HG03280 (cell line): ENCODE measurements around the gene ASMTL.
"Not testable (repeated sequence)": the region's sequence is repeated elsewhere in the genome, so short reads cannot be mapped to it uniquely, and the experiment has no call there.

Experiments
- ATAC-seq: cut with Tn5 transposase; IDR thresholded peaks from one replicate; pipeline ENCODE4 v1.9.1; 2021; ENCODE audit warnings: mild to moderate bottlenecking, moderate library complexity; ENCODE audit not compliant: unreplicated experiment

The ASMTL gene

DNA sequence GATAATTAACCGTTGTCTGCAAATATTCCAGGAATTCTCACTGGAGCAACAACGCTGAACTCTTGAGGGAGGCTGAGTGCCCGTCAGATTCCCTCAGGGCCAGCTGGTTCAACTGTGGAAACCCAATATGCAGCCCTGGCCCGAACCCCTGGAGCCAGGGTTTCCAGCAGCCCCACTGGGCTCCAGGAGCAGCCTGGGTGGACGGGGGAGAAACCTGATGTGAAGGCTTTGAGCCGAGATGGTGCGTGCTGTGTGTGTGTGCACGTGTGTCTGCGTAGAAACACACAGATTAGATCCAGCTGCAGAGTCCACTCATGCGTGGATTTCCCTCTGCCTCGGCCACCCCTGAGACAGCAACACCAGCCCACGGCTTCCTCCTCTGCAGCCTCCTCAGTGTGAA lies 41.4 kb downstream of the ASMTL start:
- ATAC-seq: no peak

DNA sequence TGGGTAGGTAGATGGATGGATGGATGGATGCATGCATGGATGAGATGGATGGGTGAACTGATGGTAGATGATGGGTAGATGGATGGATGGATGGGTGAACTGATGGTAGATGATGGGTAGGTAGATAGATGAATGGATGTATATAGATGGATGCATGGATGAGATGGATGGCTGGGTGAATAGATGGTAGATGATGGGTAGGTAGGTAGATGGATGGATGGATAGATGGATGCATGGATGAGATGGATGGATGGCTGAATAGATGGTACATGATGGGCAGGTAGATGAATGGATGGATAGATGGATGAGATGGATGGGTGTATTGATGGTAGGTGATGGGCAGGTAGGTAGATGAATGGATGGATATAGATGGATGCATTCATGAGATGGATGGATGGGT lies 45.7 kb downstream of the ASMTL start:
- ATAC-seq: no peak

DNA sequence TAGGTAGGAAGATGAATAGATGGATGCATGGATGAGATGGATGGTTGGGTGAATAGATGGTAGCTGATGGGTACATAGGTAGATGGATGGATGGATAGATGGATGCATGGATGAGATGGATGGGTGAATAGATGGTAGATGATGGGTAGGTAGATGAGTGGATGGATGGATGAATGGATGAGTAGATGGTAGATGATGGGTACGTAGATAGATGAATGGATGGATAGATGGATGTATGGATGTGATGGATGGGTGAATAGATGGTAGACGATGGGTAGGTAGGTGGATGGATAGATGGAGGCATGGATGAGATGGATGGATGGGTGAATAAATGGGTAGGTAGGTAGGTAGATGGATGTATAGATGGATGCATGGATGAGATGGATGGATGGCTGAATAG lies 46.9 kb downstream of the ASMTL start:
- ATAC-seq: not testable (repeated sequence)

DNA sequence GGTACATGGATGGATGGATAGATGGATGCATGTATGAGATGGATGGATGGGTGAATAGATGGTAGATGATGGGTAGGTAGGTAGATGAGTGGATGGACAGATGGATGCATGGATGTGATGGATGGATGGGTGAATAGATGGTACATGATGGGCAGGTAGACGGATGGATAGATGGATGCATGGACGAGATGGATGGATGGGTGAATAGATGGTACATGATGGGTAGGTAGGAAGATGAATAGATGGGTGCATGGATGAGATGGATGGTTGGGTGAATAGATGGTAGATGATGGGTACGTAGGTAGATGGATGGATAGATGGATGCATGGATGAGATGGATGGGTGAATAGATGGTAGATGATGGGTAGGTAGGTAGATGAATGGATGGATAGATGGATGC lies 48.8 kb downstream of the ASMTL start:
- not testable (repeated sequence) for ATAC-seq

DNA sequence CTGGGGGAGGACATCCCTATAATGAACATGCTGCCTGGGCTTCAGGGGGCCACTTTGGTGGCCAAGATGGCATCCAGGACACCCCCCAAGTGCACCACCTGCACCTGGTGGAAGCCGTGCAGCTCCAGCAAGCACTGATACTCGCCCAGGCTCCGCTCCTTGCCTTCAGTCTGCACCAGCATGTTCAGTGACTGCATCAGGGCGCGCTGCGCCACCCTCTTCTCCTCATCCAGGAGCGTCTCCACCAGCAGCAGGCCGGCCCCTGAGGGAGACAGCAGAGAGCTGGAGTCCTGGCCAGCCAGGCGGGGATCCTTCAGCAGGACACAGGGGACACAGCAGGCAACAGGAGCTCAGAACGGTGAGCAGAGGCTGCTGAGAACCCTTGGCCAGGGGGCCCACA lies 49.5 kb downstream of the ASMTL start:
- ATAC-seq: no peak

DNA sequence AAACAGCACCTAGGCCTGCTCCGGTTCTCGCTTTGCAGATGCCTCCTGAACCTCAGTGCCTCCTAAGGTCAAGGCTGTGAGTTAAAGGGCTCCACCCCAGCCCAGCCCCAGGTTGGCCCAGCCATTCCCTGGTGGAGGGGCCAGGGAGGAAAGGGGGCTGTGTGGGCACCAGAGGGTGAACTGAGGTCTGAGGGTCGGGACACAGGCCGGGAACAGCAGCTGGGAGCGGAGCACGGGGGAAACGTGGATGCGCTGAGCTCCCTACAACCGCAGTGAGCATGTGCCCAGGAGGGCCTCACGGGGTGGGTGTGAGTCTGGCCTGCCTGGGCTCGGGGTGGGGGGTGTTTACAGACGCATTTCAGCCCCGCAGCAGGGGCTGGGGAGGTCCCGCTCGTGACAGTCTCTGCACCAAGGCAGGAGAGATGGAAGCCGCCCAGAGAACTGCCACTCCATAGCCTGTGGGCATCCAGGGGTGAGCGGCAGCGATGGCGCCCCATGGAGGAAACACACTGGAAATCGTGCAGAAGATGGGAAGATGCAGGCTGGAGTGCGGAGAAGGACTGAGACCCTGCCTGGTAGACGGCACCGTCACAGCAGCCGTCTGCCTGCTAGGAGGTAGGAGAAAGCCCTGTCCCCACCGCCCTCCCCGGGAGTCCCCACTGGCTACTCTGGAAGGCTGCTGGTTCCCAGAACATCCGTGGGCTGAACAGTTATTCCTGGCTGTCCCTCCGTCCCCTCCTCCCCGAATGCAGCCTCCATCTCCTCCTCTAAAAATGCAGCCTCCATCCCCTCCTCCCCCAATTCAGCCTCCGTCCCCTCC lies 50.9 kb downstream of the ASMTL start:
- ATAC-seq: no peak

DNA sequence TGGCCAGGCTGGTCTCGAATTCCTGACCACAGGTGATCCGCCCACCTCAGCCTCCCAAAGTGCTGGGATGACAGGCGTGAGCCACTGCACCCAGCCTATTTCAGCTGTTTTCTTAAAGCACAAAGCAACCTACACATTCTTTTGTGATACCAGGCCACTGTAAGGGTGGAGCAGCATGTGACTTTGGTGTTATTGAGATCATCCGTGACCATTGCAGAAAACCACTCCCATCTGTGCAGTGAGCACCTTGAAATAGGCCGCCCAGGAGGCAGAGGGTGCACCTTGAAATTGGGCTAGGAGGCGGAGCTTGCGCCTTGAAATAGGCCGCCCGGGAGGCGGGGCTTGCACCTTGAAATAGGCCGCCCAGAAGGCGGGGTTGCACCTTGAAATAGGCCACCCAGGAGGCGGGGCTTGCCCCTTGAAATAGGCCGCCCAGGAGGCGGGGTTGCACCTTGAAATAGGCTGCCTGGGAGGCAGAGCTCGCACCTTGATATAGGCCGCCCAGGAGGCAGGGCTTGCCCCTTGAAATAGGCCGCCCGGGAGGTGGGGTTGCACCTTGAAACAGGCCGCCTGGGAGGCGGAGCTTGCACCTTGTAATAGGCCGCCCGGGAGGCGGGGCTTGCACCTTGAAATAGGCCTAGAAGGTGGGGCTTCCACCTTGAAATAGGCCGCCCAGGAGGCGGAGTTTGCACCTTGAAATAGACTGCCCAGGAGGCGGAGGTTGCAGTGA lies 51.8 kb downstream of the ASMTL start:
- no peak for ATAC-seq

DNA sequence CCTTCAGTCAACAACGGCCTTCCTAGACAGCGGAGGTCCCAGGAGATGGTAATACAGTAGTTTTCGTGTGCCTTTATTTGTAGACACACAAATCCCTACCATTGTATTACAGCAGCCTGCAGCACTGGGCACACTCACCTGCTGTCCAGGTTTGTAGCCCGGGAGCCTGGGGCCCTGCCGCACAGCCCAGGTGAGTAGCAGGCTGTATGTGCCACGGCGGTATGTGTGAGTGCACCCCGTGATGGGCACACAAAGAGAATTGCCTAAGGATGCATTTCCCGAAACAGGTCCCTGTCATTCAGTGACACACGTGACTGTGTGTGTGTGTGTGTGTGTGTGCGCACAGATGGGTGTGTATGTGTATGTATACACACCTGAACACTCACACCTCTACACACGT lies 52.7 kb downstream of the ASMTL start:
- no peak for ATAC-seq

DNA sequence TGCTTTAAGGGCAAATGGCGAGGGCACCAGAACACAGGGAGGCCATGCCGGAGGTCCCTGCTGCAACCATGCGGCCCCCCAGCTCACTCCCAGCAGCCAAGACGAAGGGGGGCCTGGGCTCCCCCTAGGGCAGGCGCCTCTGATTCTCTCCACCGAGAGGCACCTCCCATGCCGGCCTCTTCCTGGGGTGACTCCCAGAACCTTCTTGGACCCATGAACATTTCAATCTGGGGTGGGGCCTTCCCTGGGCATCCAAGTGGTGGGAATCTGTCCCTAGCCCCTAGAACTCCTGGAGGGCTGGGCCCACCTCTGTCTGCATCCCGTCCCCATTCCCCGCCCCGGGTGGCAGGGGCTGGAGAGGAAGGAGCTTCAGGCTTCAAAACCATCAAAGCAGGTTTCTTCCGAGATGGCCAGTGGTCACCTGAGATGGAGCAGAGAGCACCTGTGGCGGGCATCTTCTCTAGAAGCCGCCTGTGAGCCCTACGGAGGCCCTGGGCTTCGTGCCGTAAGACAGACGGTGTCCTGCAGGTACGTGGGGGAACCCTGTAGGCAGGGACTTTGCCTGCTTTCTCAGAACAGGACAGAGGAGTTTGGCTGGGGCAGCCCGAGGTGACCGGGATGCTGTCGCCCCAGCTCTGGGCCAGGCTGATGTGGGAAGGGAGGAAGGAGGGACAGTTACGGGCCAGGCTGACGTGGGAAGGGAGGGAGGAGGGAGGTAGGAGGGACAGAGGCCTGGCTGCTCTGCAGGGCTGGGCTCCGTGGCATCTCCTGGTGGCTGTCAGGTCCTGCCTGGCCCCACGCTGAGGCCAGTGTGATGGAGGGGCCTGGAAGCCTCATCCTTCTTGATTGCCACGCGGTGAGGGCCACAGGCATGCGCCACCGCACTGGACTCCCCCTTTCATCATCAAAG lies 54.0 kb downstream of the ASMTL start:
- ATAC-seq: no peak

DNA sequence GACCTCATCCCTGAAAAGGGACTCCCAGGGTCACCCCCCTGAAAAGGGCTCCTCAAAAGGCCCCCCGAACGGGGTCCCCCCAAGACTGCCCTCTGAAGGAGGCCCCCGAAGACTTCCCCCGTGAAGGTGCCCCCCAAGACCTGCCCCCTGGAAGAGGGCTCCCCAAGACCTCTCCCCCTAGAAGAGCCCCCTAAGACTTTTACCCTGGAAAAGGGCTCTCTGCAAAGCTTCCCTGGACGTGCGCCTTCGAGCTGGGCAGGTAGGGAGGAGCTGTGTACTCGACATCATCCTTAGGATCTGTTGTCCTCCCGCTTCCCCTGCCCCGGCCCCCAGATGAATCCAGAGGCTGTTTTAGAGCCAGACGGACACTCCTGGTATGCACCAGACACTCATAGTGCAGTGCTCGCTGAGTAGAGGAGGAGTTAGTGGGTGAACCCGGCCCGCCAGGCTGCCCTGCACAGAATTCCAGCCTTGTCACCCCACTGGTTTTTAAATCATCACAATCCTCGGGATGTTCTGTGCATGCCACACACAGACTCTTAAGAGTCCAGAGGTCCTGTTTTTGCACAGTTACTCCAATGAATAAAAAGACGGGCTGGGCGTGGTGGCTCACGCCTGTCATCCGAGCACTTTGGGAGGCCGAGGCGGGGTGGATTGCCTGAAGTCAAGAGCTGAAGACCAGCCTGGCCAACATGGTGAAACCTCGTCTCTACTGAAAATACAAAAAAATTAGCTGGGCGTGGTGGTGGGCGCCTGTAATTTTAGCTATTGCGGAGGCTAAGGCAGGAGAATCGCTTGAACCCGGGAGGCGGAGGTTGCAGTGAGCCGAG lies 55.1 kb downstream of the ASMTL start:
- no peak for ATAC-seq

DNA sequence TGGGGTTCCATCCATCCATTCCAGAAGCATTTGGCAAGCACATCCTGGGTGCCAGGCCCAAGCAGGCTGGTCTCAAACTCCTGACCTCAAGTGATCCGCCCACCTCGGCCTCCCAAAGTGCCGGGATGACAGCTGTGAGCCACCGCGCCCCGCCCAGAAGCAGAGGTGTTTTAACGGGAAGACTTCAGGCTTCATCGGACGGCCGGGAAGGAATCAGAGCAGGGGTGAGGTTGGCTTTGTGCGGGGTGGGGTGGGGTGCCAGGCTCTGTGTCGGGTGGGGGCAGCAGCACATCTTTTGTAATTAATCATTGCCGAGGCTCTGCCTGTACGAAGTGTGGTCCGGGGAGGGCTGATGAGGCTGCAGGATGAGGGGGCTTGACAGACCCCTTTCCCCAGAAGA lies 55.7 kb downstream of the ASMTL start:
- no peak for ATAC-seq

DNA sequence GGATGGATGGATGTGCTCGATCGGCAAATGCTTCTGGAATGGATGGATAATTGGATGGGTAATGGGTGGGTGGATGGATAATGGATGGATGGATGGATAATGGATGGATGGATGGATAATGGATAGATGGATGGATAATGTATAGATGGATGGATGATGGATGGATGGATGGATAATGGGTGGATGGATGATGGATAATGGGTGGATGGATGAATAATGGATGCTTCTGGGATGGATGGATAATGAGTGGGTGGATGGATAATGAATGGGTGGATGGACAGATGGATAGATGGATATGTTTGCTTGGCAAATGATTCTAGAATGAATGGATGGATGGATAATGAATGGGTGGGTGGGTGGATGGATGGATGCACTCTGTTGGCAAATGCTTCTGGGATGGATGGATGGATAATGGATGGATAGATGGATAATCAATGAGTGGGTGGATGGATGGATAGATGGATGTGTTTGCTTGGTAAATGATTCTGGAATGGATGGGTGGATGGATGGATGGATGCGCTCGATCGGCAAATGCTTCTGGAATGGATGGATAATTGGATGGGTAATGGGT lies 57.0 kb downstream of the ASMTL start:
- no peak for ATAC-seq

DNA sequence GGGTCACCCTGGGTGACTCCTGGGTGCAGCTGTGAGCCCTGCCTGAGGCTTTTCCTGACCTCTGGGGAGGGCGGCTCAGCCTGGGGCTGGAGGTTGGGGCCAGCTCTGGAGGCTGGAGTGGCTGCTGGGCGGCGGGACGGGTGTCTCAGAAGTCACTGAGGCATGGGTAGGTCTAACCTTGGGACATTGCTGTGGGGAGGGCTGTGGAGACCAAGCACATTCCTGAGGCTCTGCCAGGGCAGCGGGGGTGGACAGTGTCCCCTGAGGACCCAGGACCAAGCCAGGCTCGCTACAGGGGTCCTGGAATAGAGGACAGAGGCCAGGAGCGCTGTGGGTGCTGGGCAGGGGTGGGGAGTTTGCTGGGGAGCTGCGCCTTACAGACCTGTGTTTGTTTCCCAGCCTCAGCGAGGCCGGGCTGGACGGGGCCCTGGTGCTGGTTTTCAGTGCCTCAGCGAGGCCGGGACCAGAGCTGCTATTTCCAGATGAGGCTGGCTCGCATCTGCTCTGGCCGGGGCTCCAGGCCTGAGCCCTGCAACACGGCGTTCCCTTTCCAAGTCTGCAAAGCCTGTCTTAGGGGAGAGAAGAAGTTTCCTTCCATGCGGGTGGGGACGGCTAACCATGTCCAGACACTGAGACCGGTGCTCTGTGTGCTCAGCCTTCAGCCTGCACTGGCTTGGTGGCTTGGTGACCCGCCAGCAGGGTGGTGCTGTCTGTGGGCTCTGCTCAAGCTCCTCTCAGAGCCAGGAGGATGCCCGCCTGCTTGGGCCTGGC lies 57.8 kb downstream of the ASMTL start:
- no peak for ATAC-seq

DNA sequence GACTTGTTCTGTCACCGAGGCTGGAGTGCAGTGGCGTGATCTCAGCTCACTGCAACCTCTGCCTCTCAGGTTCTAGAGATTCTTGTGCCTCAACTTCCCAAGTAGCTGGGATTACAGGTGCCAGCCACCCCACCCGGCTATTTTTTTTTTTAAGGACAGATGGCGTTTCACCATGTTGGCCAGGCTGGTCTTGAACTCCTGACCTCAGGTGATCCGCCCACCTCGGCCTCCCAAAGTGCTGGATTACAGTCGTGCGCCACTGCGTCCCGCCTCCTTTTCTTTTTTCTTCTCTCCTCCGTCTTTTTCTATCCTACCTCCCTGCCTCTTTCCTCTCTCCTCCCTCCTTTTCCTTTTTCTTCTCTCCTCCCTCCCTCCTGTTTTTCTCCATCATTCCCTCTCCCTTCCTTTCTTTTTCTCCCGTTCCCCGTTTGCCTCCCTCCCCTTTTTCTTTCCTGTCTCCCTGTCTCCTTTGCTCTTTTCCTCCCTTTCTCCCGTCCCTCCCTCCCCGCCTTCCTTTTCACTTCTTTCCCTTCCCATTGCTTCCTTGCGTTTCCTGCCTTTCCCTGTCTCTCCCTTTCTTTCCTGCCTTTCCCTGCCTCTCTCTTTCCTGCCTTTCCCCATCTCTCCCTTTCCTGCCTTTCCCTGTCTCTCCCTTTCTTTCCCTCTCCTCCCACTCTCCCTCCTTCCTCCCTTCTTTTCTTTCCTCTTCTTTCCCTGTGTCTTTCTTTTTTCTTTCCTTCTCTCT lies 58.7 kb downstream of the ASMTL start:
- ATAC-seq: no peak

DNA sequence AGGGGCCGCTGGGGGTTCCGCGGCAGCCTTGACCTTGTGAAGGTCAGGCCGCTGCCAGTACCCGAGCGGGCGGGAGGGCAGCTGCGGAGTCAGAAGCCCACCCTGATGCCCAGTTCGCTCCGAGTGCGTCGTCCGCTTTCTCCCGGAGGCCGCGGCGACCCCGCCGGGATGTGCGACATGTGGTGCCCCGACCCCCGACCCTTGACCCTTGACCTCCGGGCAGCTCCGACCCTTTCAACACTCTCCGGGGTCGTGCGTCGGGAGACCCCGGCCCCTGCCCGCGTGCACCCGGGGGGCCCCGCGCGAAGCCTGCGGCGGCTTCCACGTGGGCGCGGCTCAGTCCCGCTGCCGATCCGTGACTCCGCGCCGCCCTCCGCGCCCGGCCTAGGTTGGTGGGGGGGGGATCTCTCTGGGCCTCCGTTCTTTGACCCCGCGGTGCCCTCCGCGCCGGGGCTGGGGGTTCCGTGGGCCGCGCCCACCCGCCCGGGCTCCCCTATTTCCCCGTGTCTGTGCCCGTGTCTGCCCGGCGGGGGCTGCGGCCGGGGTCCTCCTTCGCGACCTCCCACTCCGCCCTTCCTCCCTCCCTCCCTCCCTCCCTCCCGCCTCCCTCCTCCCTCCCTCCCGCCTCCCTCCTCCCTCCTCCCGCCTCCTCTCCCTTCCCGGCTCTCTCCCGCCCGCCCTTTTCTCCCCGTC lies 60.2 kb downstream of the ASMTL start:
- peak; percentile 25 for ATAC-seq

DNA sequence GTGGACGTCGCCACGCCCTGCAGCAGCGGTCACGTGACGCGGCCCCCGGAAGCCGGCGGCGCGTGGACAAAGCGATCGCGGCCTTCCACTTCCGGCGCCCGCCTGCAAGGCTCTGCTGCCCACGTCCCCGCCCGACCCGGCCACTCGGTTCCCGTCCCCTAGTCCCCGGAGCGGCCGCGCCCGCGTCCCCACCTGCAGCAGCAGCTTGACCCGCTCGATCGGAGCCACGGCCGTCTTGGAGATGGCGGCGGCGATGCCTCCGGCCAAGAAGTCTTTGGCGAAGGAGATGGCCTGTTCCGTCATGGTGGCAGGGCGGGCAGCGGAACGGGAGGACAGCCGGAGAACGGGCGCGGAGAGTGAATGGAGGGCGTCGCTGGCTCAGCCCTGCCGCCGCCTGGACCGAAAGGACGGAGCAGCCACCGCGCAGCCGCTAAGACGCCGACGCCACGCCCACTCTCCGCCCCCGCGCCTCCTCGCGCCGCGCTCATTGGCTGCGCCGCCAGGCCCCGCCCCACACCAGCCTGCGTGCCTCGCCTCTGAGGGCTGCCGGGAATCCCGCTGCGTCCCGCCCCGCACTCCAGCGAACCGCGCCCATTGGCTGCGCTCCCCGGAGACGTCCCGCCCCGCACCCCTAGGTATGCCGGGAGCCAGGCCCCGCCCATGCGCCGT lies 60.9 kb downstream of the ASMTL start, which contains the start of gene SLC25A6:
Gene SLC25A6 (minus strand): TSS at position 407 of the 669 bp plus-strand sequence. CDS start 104 bp downstream, at position 303.
- peak; percentile 95 for ATAC-seq

DNA sequence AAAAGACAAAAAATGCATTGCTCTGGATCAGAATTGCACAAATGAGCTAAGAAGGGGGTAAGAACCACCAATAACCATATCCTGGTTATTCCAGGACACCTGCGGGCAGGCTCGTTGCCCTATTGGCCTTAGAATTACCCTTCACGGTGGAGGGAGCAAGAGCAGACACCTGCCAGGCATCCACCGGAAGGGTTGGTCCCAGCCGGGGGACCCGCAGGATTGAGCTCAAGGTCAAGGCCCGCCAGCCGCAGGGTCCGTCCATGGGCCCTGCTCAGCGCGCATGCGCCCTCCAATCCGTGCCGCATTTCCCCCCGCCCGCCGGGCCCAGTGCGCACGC lies 61.4 kb downstream of the ASMTL start:
- ATAC-seq: no peak
